K562 (cell line): ENCODE measurements around the gene ST3GAL3.

Experiments
- CHD2 ChIP-seq: IDR thresholded peaks from 2 replicates; pipeline ENCODE4 v1.6.1; 2011; ENCODE audit warnings: low read depth, low read length
- CHD4 ChIP-seq: fragments of 200-600 bp; sonication (generic); IDR thresholded peaks from 3 replicates; pipeline ENCODE4 v1.6.1; 2012; ENCODE audit warnings: low read depth, mild to moderate bottlenecking, mixed read lengths, low read length, inconsistent platforms; ENCODE audit not compliant: insufficient read depth, insufficient replicate concordance, poor library complexity, severe bottlenecking
- CTCF ChIP-seq, 3 experiments: IDR thresholded peaks in 2 of 3; conservative IDR thresholded peaks in 1 of 3; 2 replicates each; pipeline ENCODE4 v1.5.1; 2011 to 2012; ENCODE audit warnings: low read length in 3 of 3, mild to moderate bottlenecking in 3 of 3, control low read depth in 2 of 3, improper control_type of control experiment in 1 of 3, inconsistent platforms in 1 of 3, low read depth in 1 of 3, mixed read lengths in 1 of 3, moderate library complexity in 1 of 3; ENCODE audit not compliant: insufficient read depth in 2 of 3
- NR4A1 ChIP-seq, 2 experiments: fragments of 250-450 bp in 1 of 2; fragments of 450-650 bp in 1 of 2; sonication (Bioruptor Pico) in 1 of 2; IDR thresholded peaks; 2 replicates each; pipeline versions ENCODE4 v1.4.0 to v1.6.1; 2016 to 2020; ENCODE audit warnings: mild to moderate bottlenecking in 2 of 2, missing compliant biosample characterization in 1 of 2, missing genetic modification characterization in 1 of 2, moderate library complexity in 1 of 2
- SMAD1 ChIP-seq: fragments of 150-350 bp; IDR thresholded peaks from 2 replicates; pipeline ENCODE4 v1.6.1; 2014; ENCODE audit warnings: low read length, low read depth; ENCODE audit not compliant: partially characterized antibody

GRCh38 chr1:43902058-43902831 lies 194.9 kb downstream of the ST3GAL3 start:
- TF ChIP-seq CHD4: no peak
- no peak for TF ChIP-seq CHD2
- TF ChIP-seq NR4A1 (CRISPR knock-in tag; IDR thresholded peaks at IDR 0.05): no peak
- TF ChIP-seq NR4A1 (tag; IDR thresholded peaks at IDR 0.05): no peak
- TF ChIP-seq CTCF (IDR thresholded peaks at IDR 0.05 in 2 of 3, conservative IDR thresholded peaks at IDR 0.05 in 1 of 3; ENCODE audit: insufficient read depth in 2 of 3, low read depth in 1 of 3, low read length in 3 of 3): no peak
- no peak for TF ChIP-seq SMAD1
